Activated gamma-delta T cell (primary cell): Measurements from ENCODE around the gene CLTC.
"Not testable (repeated sequence)": the region's sequence is repeated elsewhere in the genome, so short reads cannot be mapped to it uniquely, and the experiment has no call there.

ENCODE experiments used
- DNase-seq: peaks from one replicate; lab custom pipeline; 2025; lab: John Stamatoyannopoulos, UW

The CLTC gene

DNA sequence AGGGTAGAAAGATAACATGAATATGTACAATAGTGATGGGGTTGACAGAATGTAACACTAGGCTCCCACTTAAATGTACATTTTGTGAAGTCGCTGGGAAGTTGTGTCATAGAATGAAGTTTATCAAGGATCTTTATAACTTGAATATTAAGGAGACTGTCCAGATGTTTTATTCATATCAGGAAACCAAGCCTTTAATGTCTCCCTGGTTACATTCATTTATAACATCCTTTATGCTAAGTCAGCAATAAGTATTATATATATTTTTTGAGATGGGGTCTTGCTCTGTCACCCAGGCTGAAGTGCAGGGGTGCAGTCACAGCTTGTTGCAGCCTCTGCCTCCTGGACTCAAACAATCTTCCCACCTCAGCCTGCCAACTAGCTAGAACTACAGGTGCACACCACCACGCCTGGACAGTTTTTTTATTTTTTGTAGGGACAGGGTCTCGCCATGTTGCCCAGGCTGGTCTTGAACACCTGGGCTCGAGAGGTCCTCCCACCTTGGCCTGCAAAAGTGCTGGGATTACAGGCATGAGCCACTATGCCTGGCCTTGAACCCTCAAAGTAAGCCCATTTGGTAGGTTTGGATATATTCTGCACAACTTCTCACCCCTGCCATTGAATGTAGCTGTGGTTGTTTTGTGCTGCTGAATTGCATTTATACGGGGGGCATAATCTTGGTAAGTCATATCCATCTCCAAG is 14.1 kb downstream of the CLTC start:
- DNase-seq = no peak

DNA sequence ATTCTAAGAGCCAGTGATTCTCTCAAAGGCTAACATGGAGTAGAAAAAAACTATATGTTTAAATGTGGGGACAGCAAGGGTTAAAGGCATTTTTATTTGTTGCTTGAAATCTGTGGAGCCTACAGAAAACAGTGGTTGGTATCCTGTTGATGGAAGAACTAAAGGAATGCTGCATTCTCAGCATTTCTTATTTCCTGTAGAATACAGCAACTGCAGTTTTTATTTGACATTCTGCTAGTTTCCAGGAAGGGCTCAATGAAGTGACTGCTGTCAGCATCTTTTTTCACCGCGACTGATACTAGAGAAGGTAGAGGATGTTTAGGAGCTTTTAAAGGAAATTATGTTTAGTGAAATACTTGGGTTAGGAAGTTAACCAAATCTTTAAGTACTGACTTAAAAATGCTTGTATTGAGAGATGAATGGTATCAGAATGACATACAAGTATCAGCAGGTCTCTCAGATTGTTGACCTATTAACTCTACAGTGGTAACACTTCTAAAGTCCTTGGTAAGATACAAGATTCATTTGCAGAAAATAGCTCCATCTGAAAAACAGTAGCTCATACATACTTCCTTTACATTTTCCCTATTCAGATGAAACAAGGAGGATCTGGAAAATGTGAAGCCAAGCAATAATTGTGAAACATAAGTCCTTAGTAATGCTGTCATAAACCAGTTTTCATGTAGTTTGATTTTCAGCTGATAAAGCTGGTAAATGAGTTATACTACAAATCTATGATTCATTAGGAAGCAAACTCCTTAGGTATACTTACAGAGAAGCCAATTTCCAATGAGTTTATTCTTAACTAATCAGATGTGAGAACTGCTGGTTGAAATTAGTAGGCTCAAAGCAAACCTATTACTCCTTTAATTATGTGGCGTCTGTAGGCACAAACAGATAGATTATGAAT is 15.2 kb downstream of the CLTC start:
- DNase-seq = no peak

GRCh38 chr17:59637611-59638310 is 18.1 kb downstream of the CLTC start:
- no peak for DNase-seq

- no peak for DNase-seq
These were observed 18.9 kb downstream of the CLTC start for GRCh38 chr17:59638553-59638952.

DNA sequence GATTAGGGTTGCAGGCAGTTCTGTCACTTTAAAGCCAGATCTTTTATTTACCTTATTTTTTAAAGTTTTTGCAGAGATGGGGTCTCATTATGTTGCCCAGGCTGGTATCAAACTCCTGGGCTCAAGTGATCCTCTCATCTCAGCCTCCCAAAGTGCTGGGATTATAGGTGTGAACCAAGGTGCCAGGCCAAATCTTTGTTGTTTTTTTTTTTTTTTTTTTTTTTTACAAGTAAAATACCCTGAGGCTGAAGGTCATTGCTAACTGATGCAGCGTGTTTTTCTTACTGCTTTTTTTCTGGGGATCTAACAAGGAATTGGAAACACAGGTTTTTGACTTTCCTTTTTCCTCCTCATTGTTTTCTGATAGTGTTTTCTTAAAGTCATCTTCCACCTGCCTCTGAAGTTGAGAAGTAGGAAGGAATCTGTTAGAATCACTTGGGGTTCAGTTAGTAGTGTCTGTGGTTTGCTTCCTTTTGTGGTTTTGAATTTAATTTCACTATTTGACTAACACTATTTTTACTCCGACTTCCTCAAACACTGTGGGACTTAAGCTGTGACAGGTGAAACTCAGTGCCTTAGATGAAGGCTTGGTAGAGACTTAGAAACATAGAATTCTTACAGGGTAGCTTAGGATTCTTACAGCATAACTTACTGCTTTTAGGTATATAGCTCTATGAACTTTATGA is 22.2 kb downstream of the CLTC start:
- no peak for DNase-seq

- DNase-seq = no peak
These were observed 22.9 kb downstream of the CLTC start for GRCh38 chr17:59642565-59642964.

- no peak for DNase-seq
These were observed 23.8 kb downstream of the CLTC start for GRCh38 chr17:59643159-59644140.

GRCh38 chr17:59647288-59647687 is 27.6 kb downstream of the CLTC start:
- no peak for DNase-seq

- no peak for DNase-seq
These were observed 30.2 kb downstream of the CLTC start for GRCh38 chr17:59649886-59650285.

GRCh38 chr17:59650642-59651041 is 30.9 kb downstream of the CLTC start:
- DNase-seq = no peak

DNA sequence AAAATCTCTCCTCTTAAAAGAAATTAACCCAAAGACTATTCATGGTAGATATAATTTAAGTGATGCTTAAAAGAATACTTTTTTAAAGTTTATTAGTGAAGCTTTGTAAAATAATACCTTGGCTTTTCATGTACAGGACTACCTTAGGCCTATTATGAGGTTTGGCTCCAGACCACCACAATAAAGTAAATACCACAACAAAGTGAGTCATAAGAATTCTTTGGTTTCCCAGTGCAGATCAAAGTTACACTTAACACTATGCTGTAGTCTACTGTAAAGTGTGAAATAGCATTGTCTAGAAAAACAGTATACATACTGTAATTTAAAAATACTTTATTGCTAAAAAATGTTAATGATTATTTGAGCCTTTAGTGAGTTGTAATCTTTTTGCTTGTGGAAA is 31.7 kb downstream of the CLTC start:
- DNase-seq = no peak

DNA sequence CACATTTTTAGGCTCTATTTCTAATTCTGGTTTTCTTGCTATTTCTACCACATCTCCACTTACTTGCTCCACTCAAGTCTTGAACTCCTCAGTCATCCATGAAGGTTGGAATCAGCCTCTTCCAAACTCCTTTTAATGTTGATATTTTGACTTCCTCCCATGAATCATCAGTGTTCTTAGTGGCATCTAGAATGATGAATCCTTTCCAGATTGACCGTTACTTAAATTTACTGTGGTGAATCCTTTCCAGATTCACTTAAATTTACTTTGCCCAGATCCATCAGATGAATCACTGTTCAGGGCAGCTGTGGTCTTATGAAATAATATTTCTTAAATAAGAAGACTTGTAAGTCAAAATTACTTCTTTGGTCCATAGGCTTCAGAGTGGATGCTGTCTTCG is 32.4 kb downstream of the CLTC start:
- no peak for DNase-seq

- DNase-seq = not testable (repeated sequence)
These were observed 36.9 kb downstream of the CLTC start for GRCh38 chr17:59656624-59657023.

DNA sequence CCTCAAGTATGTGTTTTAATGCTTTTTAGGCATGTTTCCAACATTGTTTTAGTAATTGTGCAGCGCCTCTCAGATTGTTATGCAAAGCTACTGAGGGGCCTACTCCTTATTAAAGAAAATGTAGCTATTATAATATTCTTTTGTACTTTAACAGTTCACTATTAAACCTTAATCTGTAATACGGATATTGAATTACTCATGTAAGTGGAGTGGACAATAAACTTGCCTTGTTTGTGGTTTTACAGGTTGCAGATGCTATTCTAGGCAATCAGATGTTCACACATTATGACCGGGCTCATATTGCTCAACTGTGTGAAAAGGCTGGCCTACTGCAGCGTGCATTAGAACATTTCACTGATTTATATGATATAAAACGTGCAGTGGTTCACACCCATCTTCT is 46.5 kb downstream of the CLTC start:
- DNase-seq = no peak

GRCh38 chr17:59668816-59669215 is 49.1 kb downstream of the CLTC start:
- no peak for DNase-seq

- no peak for DNase-seq
These were observed 49.7 kb downstream of the CLTC start for GRCh38 chr17:59669411-59669810.

DNA sequence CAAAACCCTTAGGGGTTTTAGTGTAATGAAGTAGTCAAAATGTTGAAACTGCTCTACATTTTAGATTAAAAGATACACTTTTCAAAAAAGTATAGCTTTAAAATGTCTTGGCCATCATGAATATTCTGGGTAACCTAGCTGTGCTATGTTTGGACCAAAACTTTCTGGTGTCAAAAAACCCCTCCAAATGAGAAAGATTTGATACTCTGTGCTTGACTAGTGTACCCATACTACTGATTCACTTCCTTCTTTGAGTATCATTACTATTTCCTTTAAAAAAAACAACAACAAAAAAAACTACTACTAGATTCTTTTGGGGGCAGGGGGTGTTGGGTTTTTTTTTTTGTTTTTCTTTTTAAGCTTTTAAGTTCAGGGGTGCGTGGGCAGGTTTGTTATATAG is 50.2 kb downstream of the CLTC start:
- no peak for DNase-seq

- DNase-seq = no peak
These were observed 51.7 kb downstream of the CLTC start for GRCh38 chr17:59671386-59671785.

GRCh38 chr17:59675231-59675630 is 55.5 kb downstream of the CLTC start:
- no peak for DNase-seq

- DNase-seq = no peak
These were observed 57.0 kb downstream of the CLTC start for GRCh38 chr17:59676716-59677115.

GRCh38 chr17:59678918-59679317 is 59.2 kb downstream of the CLTC start:
- no peak for DNase-seq
